K562 (cell line): ENCODE data around the gene SLC35D2. TPM values are rescaled to one million over a fixed set of nuclear protein-coding genes. Genes with fewer than 3 reads are reported as not detected.
A peak's percentile ranks its signal among the peaks of the same experiment; 100 is the strongest.

ENCODE experiments used
- ATF1 ChIP-seq, 2 experiments: fragments of 450-650 bp in 1 of 2; IDR thresholded peaks; 2 replicates each; pipeline ENCODE4 v1.6.1; 2016; ENCODE audit warnings: missing compliant biosample characterization in 1 of 2, missing genetic modification characterization in 1 of 2
- CBX8 ChIP-seq: fragments of 200-600 bp; sonication (generic); IDR thresholded peaks from 2 replicates; pipeline ENCODE4 v1.6.1; 2012; ENCODE audit warnings: borderline replicate concordance, mixed run types, low read depth, mild to moderate bottlenecking, moderate library complexity, mixed read lengths, low read length, control low read depth, inconsistent platforms; ENCODE audit not compliant: poor library complexity, severe bottlenecking; ENCODE audit errors: extremely low read depth
- CCAR2 ChIP-seq: fragments of 200-400 bp; formaldehyde crosslinking; IDR thresholded peaks from 2 replicates; pipeline ENCODE4 v1.6.1; 2017; ENCODE audit warnings: mild to moderate bottlenecking, low read depth, low read length
- HOXB6 ChIP-seq: fragments of 250-450 bp; sonication (Bioruptor Pico); IDR thresholded peaks from 2 replicates; pipeline ENCODE4 v1.5.1; 2022; ENCODE audit warnings: mild to moderate bottlenecking, borderline replicate concordance
- KLF1 ChIP-seq: fragments of 450-650 bp; IDR thresholded peaks from 2 replicates; pipeline ENCODE4 v1.6.1; 2016; ENCODE audit warnings: missing genetic modification characterization, missing compliant biosample characterization
- NEUROD1 ChIP-seq: fragments of 150-350 bp; IDR thresholded peaks from 2 replicates; pipeline ENCODE4 v1.6.1; 2014; ENCODE audit warnings: borderline replicate concordance, low read length, low read depth; ENCODE audit not compliant: partially characterized antibody
- PHTF2 ChIP-seq: fragments of 250-450 bp; sonication (Bioruptor Pico); IDR thresholded peaks from 2 replicates; pipeline ENCODE4 v1.5.0; 2021; ENCODE audit warnings: mild to moderate bottlenecking
- POLR2G ChIP-seq: fragments of 200-400 bp; formaldehyde crosslinking; IDR thresholded peaks from 2 replicates; pipeline ENCODE4 v1.6.1; 2017; ENCODE audit warnings: low read depth, mild to moderate bottlenecking, antibody characterized with exemption, low read length, moderate library complexity
- RFX7 ChIP-seq: fragments of 250-450 bp; sonication (Bioruptor Pico); IDR thresholded peaks from 2 replicates; pipeline ENCODE4 v1.5.1; 2021; ENCODE audit warnings: mild to moderate bottlenecking
- SMC3 ChIP-seq: conservative IDR thresholded peaks from 2 replicates; pipeline ENCODE4 v1.6.1; 2011; ENCODE audit warnings: low read depth, low read length, improper control_type of control experiment; ENCODE audit not compliant: insufficient read depth
- ZFP1 ChIP-seq: fragments of 450-650 bp; formaldehyde crosslinking; IDR thresholded peaks from 2 replicates; pipeline ENCODE4 v1.4.0; 2020; ENCODE audit warnings: mild to moderate bottlenecking, mixed read lengths
- ZNF785 ChIP-seq: fragments of 250-450 bp; sonication (Bioruptor Pico); IDR thresholded peaks from 2 replicates; pipeline ENCODE4 v1.4.0; 2020; ENCODE audit warnings: mild to moderate bottlenecking
- polyA plus RNA-seq, 8 experiments: library from polyadenylated mRNA; depleted of rRNA in 4 of 8; stranded (reverse) in 5 of 8; unstranded in 3 of 8; fragments of >200 nt; fragmentation: Nextera tagmentation in 2 of 8; fragmentation: Illumina TruSeq in 1 of 8; extraction: Ambion mirVana in 2 of 8; extraction: Trizol in 1 of 8; gene quantifications; 2 replicates each; pipeline versions ENCODE4 v1.2.1 to v1.2.3, GENCODE V29; 2011 to 2014; ENCODE audit warnings: inconsistent platforms in 1 of 8, missing spikeins in 1 of 8
- total RNA-seq, 7 experiments: library from RNA; depleted of rRNA in 6 of 7; stranded (reverse); fragments of >200 nt in 6 of 7; fragmentation: Illumina TruSeq in 2 of 7; extraction: Trizol in 2 of 7; gene quantifications; 2 replicates each; pipeline versions ENCODE4 v1.2.1 to v1.2.3, GENCODE V29; 2011 to 2021; ENCODE audit warnings: low replicate concordance in 1 of 7
- TF ChIP-seq, protein P1 (sequence below): fragments of 250-450 bp; sonication (Bioruptor Pico); IDR thresholded peaks from 2 replicates; pipeline ENCODE4 v1.5.0; 2021; ENCODE audit warnings: mild to moderate bottlenecking, moderate library complexity
- TF ChIP-seq, protein P2 (sequence below): fragments of 250-450 bp; sonication (Bioruptor Pico); IDR thresholded peaks from 2 replicates; pipeline ENCODE4 v1.5.0; 2022; ENCODE audit warnings: mild to moderate bottlenecking
- TF ChIP-seq, protein P3 (sequence below): fragments of 450-650 bp; IDR thresholded peaks from 2 replicates; pipeline ENCODE4 v1.6.1; 2016
- TF ChIP-seq, protein P4 (sequence below): fragments of 450-650 bp; formaldehyde crosslinking; conservative IDR thresholded peaks from 2 replicates; pipeline ENCODE4 v1.4.0; 2022; ENCODE audit warnings: mild to moderate bottlenecking, missing genetic modification characterization
- TF ChIP-seq, protein P5 (sequence below): fragments of 450-650 bp; formaldehyde crosslinking; IDR thresholded peaks from 2 replicates; pipeline ENCODE4 v1.4.0; 2022; ENCODE audit warnings: missing genetic modification characterization
- TF ChIP-seq, protein P6 (sequence below): fragments of 250-450 bp; sonication (Bioruptor Pico); IDR thresholded peaks from 2 replicates; pipeline ENCODE4 v1.8.0; 2021; ENCODE audit warnings: moderate library complexity, mild to moderate bottlenecking, inconsistent platforms

The SLC35D2 gene
- total and polyA plus RNA-seq, 9 of the 15 experiments (the other 6 are each of a cell fraction or from before 2014, with no cell fraction given): 2.9 to 14.9 (median 11.7) TPM

DNA sequence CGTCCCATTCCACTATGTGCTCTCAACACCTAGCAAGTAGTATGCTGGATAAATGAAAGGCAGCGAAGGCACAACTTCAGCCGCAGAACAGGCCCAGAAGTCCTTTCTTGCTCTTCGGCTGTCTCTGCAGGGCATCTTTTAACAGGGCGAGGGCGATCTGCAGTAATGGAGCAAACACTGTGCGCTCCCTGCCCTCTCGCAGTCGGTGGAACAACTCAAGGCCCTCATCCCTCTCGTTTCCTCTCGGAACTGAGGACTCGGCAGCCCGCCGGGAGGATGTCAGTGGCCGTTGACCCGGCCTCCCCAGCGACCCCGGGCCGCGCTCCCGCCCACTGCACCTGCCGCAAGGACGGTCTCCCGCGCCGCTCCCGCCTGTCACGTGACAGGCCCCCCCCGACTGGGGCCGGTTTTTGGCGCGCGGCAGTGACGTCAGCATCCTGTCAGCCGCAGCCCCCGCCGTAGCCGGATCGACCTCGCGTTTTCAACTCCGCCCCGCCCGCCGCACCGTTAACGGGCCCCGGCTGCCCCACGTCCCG lies 33.6 kb upstream of the SLC35D2 start (continued):
- TF ChIP-seq RFX7 (CRISPR knock-in tag) (no peak), PHTF2 (CRISPR knock-in tag) (no peak), HOXB6 (CRISPR knock-in tag) (no peak), ZFP1 (CRISPR knock-in tag) (no peak), SMC3 (no peak), CCAR2 (no peak), ZNF785 (CRISPR knock-in tag) (no peak), ATF1 (CRISPR knock-in tag; IDR thresholded peaks at IDR 0.05) (peak; percentile 93), ATF1 (tag; IDR thresholded peaks at IDR 0.05) (peak; percentile 97), KLF1 (no peak), CBX8 (no peak), POLR2G (peak; percentile 1; the same call in 1 of the 2 replicates), NEUROD1 (peak; percentile 33)
- TF ChIP-seq, protein P1, sequence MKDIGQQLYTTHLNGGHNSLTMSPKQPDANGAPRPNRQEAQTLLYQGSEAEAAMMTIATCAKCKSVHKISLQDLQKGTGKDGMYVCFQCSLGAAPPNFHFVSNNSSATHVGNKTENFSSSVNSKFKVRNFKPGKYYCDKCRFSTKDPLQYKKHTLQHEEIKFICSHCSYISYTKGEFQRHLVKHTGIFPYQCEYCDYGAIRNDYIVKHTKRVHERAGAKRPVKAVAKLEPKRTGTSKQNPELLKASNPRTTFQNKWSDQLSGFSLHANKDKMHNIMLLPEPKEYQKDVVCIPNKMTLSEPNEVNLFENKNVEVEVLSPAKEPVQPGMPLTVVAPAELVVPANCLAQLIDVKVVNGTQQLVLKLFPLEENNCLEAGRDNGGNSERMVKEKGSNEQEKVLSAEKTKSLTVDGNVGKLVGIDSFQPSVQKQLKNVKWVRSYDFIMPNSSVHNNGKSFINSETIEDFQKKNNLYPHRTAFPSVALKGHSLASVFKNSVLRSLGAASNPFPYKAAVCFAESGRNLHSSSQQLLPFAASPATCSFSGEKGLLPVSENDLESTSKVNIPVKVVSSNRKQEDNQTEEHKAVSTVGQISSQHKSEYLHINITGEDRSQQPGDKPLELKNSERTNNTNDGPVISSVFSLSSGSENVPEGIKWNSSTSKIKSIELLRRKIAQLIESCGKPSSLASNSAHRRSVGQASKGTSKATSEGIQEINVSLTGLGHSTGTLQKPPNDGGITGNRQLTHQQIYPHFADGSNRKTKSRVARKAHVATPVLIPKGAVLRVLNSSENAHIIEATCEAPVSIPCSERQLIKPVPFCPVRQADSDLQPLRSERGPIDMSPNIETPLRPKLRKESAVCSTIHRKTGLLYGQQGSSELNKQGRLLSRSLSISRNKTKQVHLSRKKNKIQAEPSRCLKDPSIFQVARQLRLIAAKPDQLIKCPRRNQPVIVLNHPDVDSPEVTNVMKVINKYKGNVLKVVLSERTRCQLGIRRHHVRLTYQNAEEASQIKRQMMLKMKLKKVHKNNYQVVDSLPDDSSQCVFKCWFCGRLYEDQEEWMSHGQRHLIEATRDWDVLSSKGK (CRISPR knock-in tag): no peak
- TF ChIP-seq, protein P2, sequence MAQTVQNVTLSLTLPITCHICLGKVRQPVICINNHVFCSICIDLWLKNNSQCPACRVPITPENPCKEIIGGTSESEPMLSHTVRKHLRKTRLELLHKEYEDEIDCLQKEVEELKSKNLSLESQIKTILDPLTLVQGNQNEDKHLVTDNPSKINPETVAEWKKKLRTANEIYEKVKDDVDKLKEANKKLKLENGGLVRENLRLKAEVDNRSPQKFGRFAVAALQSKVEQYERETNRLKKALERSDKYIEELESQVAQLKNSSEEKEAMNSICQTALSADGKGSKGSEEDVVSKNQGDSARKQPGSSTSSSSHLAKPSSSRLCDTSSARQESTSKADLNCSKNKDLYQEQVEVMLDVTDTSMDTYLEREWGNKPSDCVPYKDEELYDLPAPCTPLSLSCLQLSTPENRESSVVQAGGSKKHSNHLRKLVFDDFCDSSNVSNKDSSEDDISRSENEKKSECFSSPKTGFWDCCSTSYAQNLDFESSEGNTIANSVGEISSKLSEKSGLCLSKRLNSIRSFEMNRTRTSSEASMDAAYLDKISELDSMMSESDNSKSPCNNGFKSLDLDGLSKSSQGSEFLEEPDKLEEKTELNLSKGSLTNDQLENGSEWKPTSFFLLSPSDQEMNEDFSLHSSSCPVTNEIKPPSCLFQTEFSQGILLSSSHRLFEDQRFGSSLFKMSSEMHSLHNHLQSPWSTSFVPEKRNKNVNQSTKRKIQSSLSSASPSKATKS: no peak
- TF ChIP-seq, protein P3, sequence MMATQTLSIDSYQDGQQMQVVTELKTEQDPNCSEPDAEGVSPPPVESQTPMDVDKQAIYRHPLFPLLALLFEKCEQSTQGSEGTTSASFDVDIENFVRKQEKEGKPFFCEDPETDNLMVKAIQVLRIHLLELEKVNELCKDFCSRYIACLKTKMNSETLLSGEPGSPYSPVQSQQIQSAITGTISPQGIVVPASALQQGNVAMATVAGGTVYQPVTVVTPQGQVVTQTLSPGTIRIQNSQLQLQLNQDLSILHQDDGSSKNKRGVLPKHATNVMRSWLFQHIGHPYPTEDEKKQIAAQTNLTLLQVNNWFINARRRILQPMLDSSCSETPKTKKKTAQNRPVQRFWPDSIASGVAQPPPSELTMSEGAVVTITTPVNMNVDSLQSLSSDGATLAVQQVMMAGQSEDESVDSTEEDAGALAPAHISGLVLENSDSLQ: no peak; the same call in 1 of the 2 replicates
- TF ChIP-seq, protein P4, sequence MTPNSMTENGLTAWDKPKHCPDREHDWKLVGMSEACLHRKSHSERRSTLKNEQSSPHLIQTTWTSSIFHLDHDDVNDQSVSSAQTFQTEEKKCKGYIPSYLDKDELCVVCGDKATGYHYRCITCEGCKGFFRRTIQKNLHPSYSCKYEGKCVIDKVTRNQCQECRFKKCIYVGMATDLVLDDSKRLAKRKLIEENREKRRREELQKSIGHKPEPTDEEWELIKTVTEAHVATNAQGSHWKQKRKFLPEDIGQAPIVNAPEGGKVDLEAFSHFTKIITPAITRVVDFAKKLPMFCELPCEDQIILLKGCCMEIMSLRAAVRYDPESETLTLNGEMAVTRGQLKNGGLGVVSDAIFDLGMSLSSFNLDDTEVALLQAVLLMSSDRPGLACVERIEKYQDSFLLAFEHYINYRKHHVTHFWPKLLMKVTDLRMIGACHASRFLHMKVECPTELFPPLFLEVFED (CRISPR knock-in tag): peak; percentile 82; the same call in 1 of the 2 replicates
- TF ChIP-seq, protein P5, sequence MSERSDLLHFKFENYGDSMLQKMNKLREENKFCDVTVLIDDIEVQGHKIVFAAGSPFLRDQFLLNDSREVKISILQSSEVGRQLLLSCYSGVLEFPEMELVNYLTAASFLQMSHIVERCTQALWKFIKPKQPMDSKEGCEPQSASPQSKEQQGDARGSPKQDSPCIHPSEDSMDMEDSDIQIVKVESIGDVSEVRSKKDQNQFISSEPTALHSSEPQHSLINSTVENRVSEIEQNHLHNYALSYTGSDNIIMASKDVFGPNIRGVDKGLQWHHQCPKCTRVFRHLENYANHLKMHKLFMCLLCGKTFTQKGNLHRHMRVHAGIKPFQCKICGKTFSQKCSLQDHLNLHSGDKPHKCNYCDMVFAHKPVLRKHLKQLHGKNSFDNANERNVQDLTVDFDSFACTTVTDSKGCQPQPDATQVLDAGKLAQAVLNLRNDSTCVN (CRISPR knock-in tag): no peak
- TF ChIP-seq, protein P6, sequence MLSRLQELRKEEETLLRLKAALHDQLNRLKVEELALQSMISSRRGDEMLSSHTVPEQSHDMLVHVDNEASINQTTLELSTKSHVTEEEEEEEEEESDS (CRISPR knock-in tag): no peak
